GM21447 (cell line): ENCODE results near the gene GRIK1.

ENCODE experiments used
- ATAC-seq: cut with Tn5 transposase; IDR thresholded peaks from one replicate; pipeline ENCODE4 v1.9.1; 2021; ENCODE audit not compliant: unreplicated experiment

Gene GRIK1

GRCh38 chr21:29499229-29499628 is 440.6 kb downstream of the GRIK1 start:
- ATAC-seq = no peak

- ATAC-seq = no peak
These were observed 443.5 kb downstream of the GRIK1 start for GRCh38 chr21:29496337-29496736.

DNA sequence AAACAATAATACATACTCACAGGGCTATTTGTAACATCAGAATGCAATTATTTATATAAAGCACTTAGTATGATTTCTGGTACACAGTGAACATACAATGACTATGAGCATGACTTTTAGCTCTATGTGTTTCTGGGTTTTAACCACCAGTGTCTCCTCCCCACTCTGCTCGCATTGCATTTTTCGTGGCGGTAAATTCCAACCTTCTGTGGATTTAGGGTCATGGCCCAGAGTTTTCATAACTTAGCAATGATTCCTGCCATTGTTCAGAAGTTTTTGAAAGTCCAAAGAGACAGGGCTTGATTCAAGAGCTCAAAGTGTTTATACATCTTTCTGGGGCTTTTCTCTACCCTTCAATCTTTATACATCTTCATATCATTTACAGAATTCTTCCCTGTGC is 449.8 kb downstream of the GRIK1 start:
- no peak for ATAC-seq

- ATAC-seq = no peak
These were observed 452.6 kb downstream of the GRIK1 start for GRCh38 chr21:29487154-29487553.
